HCT116 (cell line): Measurements from ENCODE around the gene GNRHR. TPM values are rescaled to one million over a fixed set of nuclear protein-coding genes. Genes with fewer than 3 reads are reported as not detected.
A peak's percentile ranks its signal among the peaks of the same experiment; 100 is the strongest.

Experiments used
- ATAC-seq: fragments of 200-7000 bp; cut with Tn5 transposase; 2 replicates; pipeline ENCODE4 v1.9.1; 2020; ENCODE audit warnings: mild to moderate bottlenecking, moderate library complexity
- BruUV-seq: library from RNA; stranded (reverse); fragments of 400-500 nt; replicated peaks from 2 replicates; lab custom pipeline; 2021; lab: Mats Ljungman, UMichigan
- CTCF ChIA-PET: fragments of 300-600 bp; sonication (Branson Sonifier 250); formaldehyde crosslinking; loops from one replicate; lab custom pipeline; 2021; ENCODE audit warnings: antibody characterized with exemption; lab: Charles Lee
- POLR2A ChIA-PET: fragments of 300-600, 350-600 bp; sonication (Branson Sonifier 250); formaldehyde crosslinking; loops from one replicate; lab custom pipeline; 2021; ENCODE audit warnings: antibody characterized with exemption; lab: Charles Lee
- RAD21 ChIA-PET, 2 experiments: fragments of 300-600 bp; sonication (Branson Sonifier 250); formaldehyde crosslinking; loops; one replicate each; lab custom pipeline; 2023; ENCODE audit warnings: low total read pairs in 2 of 2; ENCODE audit not compliant: uncharacterized antibody in 2 of 2, unreplicated experiment in 2 of 2, low non-redundant PET in 1 of 2; lab: Charles Lee
- DNase-seq: peaks from one replicate; pipeline ENCODE4 v3.0.0-alpha.2; 2010; ENCODE audit warnings: low read depth, low spot score
- H2AFZ ChIP-seq: fragments of 200-600 bp; shearing (Covaris generic), sonication (generic); 2 replicates; pipeline ENCODE4 v1.6.1; 2017; ENCODE audit warnings: low read depth, mixed run types, mixed read lengths, antibody characterized with exemption, low read length; ENCODE audit not compliant: poor library complexity, severe bottlenecking
- H3K27ac ChIP-seq: 2 replicates; pipeline ENCODE4 v1.5.1; 2012; ENCODE audit warnings: low read depth, low read length
- H3K27me3 ChIP-seq: fragments of 200-600 bp; sonication (generic); 2 replicates; pipeline ENCODE4 v1.6.1; 2016; ENCODE audit warnings: mixed run types, low read length, mixed read lengths; ENCODE audit not compliant: insufficient read depth
- H3K36me3 ChIP-seq, 2 experiments: fragments of 200-500 bp in 1 of 2; fragments of 200-600 bp in 1 of 2; sonication (Bioruptor generic) in 1 of 2; sonication (generic) in 1 of 2; 2 replicates each; pipeline versions ENCODE4 v1.5.1 to v1.6.1; 2014 to 2016; ENCODE audit warnings: low read length in 2 of 2, inconsistent platforms in 1 of 2, mixed read lengths in 1 of 2, mixed run types in 1 of 2; ENCODE audit not compliant: insufficient read depth in 2 of 2, control insufficient read depth in 1 of 2
- H3K4me1 ChIP-seq, 2 experiments: fragments of 200-600 bp in 1 of 2; sonication (generic) in 1 of 2; 2 replicates each; pipeline versions ENCODE4 v1.5.1 to v1.6.1; 2012 to 2017; ENCODE audit warnings: low read length in 2 of 2, inconsistent platforms in 1 of 2, mild to moderate bottlenecking in 1 of 2, mixed read lengths in 1 of 2, mixed run types in 1 of 2, moderate library complexity in 1 of 2; ENCODE audit not compliant: insufficient read depth in 2 of 2, control insufficient read depth in 1 of 2
- H3K4me2 ChIP-seq: fragments of 200-600 bp; sonication (generic); 2 replicates; pipeline ENCODE4 v1.6.1; 2017; ENCODE audit warnings: mixed run types, low read length, mixed read lengths
- H3K4me3 ChIP-seq, 2 experiments: fragments of 200-600 bp in 1 of 2; sonication (generic) in 1 of 2; replicated peaks in 1 of 2; 2 replicates each; pipeline ENCODE4 v1.5.1; 2011 to 2016; ENCODE audit warnings: low read length in 2 of 2, control low read depth in 1 of 2, low read depth in 1 of 2, mild to moderate bottlenecking in 1 of 2, mixed read lengths in 1 of 2, mixed run types in 1 of 2
- H3K79me2 ChIP-seq: fragments of 200-600 bp; sonication (generic); 2 replicates; pipeline ENCODE4 v1.6.1; 2017; ENCODE audit warnings: mild to moderate bottlenecking, mixed run types, low read length, moderate library complexity, mixed read lengths; ENCODE audit not compliant: insufficient read depth
- H3K9ac ChIP-seq: fragments of 200-600 bp; sonication (generic); 2 replicates; pipeline ENCODE4 v1.6.1; 2016; ENCODE audit warnings: low read length, mixed read lengths
- H3K9me2 ChIP-seq: fragments of 200-600 bp; sonication (generic), shearing (Covaris generic); 2 replicates; pipeline ENCODE4 v1.6.1; 2017; ENCODE audit warnings: mixed run types, mild to moderate bottlenecking, moderate library complexity; ENCODE audit not compliant: insufficient read depth
- H3K9me3 ChIP-seq, 2 experiments: fragments of 200-500 bp in 1 of 2; fragments of 200-600 bp in 1 of 2; sonication (Bioruptor generic) in 1 of 2; sonication (generic) in 1 of 2; 2 replicates each; pipeline ENCODE4 v1.6.1; 2014 to 2017; ENCODE audit warnings: low read length in 2 of 2, mixed read lengths in 2 of 2, inconsistent platforms in 1 of 2, low read depth in 1 of 2, mild to moderate bottlenecking in 1 of 2, mixed run types in 1 of 2, moderate library complexity in 1 of 2; ENCODE audit not compliant: control insufficient read depth in 1 of 2, insufficient read depth in 1 of 2
- H4K20me1 ChIP-seq: fragments of 200-600 bp; sonication (generic), shearing (Covaris generic); 2 replicates; pipeline ENCODE4 v1.6.1; 2017; ENCODE audit warnings: mixed run types, mild to moderate bottlenecking, moderate library complexity; ENCODE audit not compliant: insufficient read depth
- CBX3 ChIP-seq: IDR thresholded peaks from 2 replicates; pipeline ENCODE4 v1.6.1; 2012; ENCODE audit warnings: low read depth
- CEBPB ChIP-seq: IDR thresholded peaks from 2 replicates; pipeline ENCODE4 v1.6.1; 2012; ENCODE audit warnings: low read depth
- CTCF ChIP-seq, 3 experiments: fragments of 200-600 bp in 1 of 3; sonication (generic) in 1 of 3; IDR thresholded peaks in 2 of 3; conservative IDR thresholded peaks in 1 of 3; 2 replicates each; pipeline ENCODE4 v1.5.1; 2012 to 2017; ENCODE audit warnings: low read depth in 2 of 3, low read length in 2 of 3, antibody characterized with exemption in 1 of 3, borderline replicate concordance in 1 of 3, control low read depth in 1 of 3, mild to moderate bottlenecking in 1 of 3, mixed read lengths in 1 of 3, mixed run types in 1 of 3, moderate library complexity in 1 of 3; ENCODE audit not compliant: insufficient read depth in 1 of 3
- EGR1 ChIP-seq: IDR thresholded peaks from 2 replicates; pipeline ENCODE4 v1.6.1; 2012; ENCODE audit warnings: low read depth
- ELF1 ChIP-seq: IDR thresholded peaks from 2 replicates; pipeline ENCODE4 v1.6.1; 2012; ENCODE audit warnings: low read depth, borderline replicate concordance
- EZH2 ChIP-seq: fragments of 200-600 bp; sonication (generic); IDR thresholded peaks from 2 replicates; pipeline ENCODE4 v1.6.1; 2017; ENCODE audit warnings: antibody characterized with exemption, mixed run types
- EZH2phosphoT487 ChIP-seq: fragments of 200-600 bp; IDR thresholded peaks from 2 replicates; pipeline ENCODE4 v1.6.1; 2018; ENCODE audit warnings: antibody characterized with exemption, borderline replicate concordance
- FOSL1 ChIP-seq: IDR thresholded peaks from 2 replicates; pipeline ENCODE4 v1.6.1; 2012; ENCODE audit warnings: low read depth
- JUND ChIP-seq: IDR thresholded peaks from 2 replicates; pipeline ENCODE4 v1.6.1; 2012
- POLR2A ChIP-seq: IDR thresholded peaks from 2 replicates; pipeline ENCODE4 v1.7.0; 2011; ENCODE audit warnings: borderline replicate concordance; ENCODE audit not compliant: insufficient read depth, insufficient read length; ENCODE audit errors: extremely low read depth
- POLR2AphosphoS5 ChIP-seq: IDR thresholded peaks from 2 replicates; pipeline ENCODE4 v1.6.1; 2011; ENCODE audit warnings: mild to moderate bottlenecking, low read depth, low read length, moderate library complexity
- SIN3A ChIP-seq: IDR thresholded peaks from 2 replicates; pipeline ENCODE4 v1.6.1; 2012; ENCODE audit warnings: low read depth
- SP1 ChIP-seq: IDR thresholded peaks from 2 replicates; pipeline ENCODE4 v1.6.1; 2012; ENCODE audit warnings: low read depth
- SRF ChIP-seq: IDR thresholded peaks from 2 replicates; pipeline ENCODE4 v1.6.1; 2012; ENCODE audit warnings: low read depth
- TCF7L2 ChIP-seq: IDR thresholded peaks from 2 replicates; pipeline ENCODE4 v1.7.0; 2011; ENCODE audit warnings: borderline replicate concordance, inconsistent platforms; ENCODE audit not compliant: insufficient read depth, insufficient read length; ENCODE audit errors: extremely low read depth
- YY1 ChIP-seq: IDR thresholded peaks from 2 replicates; pipeline ENCODE4 v1.6.1; 2011; ENCODE audit warnings: low read length, low read depth, moderate library complexity, mild to moderate bottlenecking; ENCODE audit not compliant: insufficient replicate concordance; ENCODE audit errors: extremely low read depth
- ZFX ChIP-seq: fragments of 450-650 bp; IDR thresholded peaks from 2 replicates; pipeline ENCODE4 v1.6.1; 2017
- ZNF274 ChIP-seq: fragments of 200-500 bp; sonication (Bioruptor generic); IDR thresholded peaks from 2 replicates; pipeline ENCODE4 v1.6.1; 2014; ENCODE audit warnings: mild to moderate bottlenecking, low read depth, low read length, inconsistent platforms
- intact Hi-C: fragments of 100-400 bp; cut with micrococcal nuclease; formaldehyde crosslinking; loops from 2 replicates; pipeline ENCODE4 v1.10.0; 2022
- total RNA-seq: library from RNA; stranded (reverse); gene quantifications from one replicate; pipeline ENCODE4 v1.2.1, GENCODE V29; 2021; ENCODE audit not compliant: unreplicated experiment
- TF ChIP-seq, protein P1 (sequence below): IDR thresholded peaks from 2 replicates; pipeline ENCODE4 v1.6.1; 2011; ENCODE audit warnings: mild to moderate bottlenecking, low read length, moderate library complexity; ENCODE audit not compliant: insufficient replicate concordance; ENCODE audit errors: extremely low read depth
- TF ChIP-seq, protein P2 (sequence below): IDR thresholded peaks from 2 replicates; pipeline ENCODE4 v1.6.1; 2012

The GNRHR gene
- total RNA-seq, 1 experiment from 2014 or later: not detected

DNA sequence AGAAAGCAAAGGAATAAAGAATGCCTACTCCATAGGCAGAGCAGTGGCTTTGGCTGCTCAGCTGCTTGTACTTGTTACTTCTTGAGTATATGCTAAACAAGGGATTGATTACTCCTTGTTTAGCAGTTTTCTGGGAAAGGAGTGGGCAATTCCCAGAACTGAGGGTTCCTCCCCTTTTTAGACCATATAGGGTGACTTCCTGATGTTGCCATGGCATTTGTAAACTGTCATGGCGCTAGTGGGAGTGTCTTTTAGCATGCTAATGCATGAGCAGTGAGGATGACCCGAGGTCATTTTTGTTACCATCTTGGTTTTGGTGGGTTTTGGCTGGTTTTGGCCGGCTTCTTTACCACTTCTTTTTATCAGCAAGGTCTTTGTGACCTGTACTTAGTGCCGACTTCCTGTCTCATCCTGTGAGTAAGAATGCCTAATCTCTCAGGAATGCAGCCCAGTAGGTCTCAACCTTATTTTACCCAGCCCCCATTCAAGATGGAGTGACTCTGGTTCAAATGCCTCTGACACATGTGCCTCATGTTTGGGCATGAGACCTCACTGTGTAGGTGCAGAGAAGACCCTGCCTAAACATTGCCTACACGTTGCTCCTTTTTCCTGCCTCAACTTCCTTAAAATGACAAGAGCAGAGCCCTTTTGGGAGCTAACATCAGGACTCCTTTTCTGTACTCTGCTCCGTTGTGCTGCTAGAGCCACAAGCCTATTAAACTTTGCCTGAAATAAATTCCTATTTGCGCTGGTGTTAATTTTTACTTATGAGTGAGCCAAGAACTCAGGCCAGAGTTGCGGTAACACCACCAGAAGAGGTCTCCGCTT, 32.2 kb downstream of the GNRHR start:
- Histone ChIP-seq H2AFZ (no peak overlapping the region), H4K20me1 (no peaks in the 10 kb centered on the region), H3K36me3 (no peaks in the 10 kb centered on the region), H3K4me1 (peaks cover 14 to 41% of the 10 kb centered on the region in 2 experiments), H3K9me2 (no peaks in the 10 kb centered on the region), H3K4me2 (peak overlapping the region; percentile 53), H3K4me3 (peak overlapping the region in 1 of 2 experiments; percentile 1; a peak in 1 of 4 replicates), H3K79me2 (no peaks in the 10 kb centered on the region), H3K9me3 (no peaks in the 10 kb centered on the region), H3K27me3 (no peaks in the 10 kb centered on the region), H3K27ac (no peak overlapping the region), H3K9ac (no peak overlapping the region)
- intact Hi-C loops: no loop called here
- ChIA-PET CTCF (interaction anchor here (1.3 kb wide), 1 partner anchor 24 kb away, joined by 4 read pairs; no protein-coding TSS in a partner anchor), RAD21 (no interaction called here), POLR2A (no interaction called here)
- DNase-seq: peak; percentile 68
- no TSS peak for BruUV-seq
- peak; percentile 82 for ATAC-seq
- TF ChIP-seq SRF (peak; percentile 47), EZH2 (no peak), CBX3 (peak; percentile 81; the same call in 1 of the 2 replicates), JUND (peak; percentile 70), EZH2phosphoT487 (no peak), POLR2A (no peak), CTCF (IDR thresholded peaks at IDR 0.05 in 2 of 3, conservative IDR thresholded peaks at IDR 0.05 in 1 of 3; ENCODE audit: borderline replicate concordance in 1 of 3, insufficient read depth in 1 of 3, low read depth in 2 of 3, low read length in 2 of 3) (no peak), EGR1 (peak; percentile 41; the same call in 1 of the 2 replicates), POLR2AphosphoS5 (peak; percentile 53), ELF1 (peak; percentile 8; the same call in 1 of the 2 replicates), CEBPB (peak; percentile 31; the same call in 1 of the 2 replicates), ZFX (no peak), TCF7L2 (peak; percentile 70), SIN3A (no peak; the same call in none of the 2 replicates), SP1 (peak; percentile 86), YY1 (peak; percentile 87), ZNF274 (no peak), FOSL1 (peak; percentile 85)
- TF ChIP-seq, protein P1, sequence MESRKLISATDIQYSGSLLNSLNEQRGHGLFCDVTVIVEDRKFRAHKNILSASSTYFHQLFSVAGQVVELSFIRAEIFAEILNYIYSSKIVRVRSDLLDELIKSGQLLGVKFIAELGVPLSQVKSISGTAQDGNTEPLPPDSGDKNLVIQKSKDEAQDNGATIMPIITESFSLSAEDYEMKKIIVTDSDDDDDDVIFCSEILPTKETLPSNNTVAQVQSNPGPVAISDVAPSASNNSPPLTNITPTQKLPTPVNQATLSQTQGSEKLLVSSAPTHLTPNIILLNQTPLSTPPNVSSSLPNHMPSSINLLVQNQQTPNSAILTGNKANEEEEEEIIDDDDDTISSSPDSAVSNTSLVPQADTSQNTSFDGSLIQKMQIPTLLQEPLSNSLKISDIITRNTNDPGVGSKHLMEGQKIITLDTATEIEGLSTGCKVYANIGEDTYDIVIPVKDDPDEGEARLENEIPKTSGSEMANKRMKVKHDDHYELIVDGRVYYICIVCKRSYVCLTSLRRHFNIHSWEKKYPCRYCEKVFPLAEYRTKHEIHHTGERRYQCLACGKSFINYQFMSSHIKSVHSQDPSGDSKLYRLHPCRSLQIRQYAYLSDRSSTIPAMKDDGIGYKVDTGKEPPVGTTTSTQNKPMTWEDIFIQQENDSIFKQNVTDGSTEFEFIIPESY: no peak
- TF ChIP-seq, protein P2, sequence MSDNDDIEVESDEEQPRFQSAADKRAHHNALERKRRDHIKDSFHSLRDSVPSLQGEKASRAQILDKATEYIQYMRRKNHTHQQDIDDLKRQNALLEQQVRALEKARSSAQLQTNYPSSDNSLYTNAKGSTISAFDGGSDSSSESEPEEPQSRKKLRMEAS: peak; percentile 83
